Measurements from ENCODE around the gene CDKN2B.

DNA sequence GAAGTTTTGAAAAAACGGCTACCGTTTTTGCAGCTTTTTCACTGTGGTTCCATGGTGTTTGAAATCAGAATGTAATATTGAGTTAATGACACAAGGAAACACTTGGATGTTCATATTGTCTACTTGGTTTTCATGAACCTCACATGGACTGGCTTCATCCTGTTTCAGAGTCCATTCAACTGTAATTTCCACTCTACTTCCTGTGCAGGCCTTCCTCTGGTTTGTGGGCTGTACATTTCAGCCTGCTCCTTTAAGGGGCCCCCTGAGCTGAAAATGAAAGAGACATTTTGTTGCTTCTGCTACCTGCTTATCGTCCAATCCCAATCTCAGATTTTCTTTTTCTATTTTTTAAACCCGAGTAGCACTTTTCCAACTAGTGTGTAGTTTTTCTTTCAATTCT, 41.8 kb upstream of the CDKN2B start:
- no peak for TF ChIP-seq POLR2A (IDR thresholded peaks at IDR 0.05)
- no peak for TF ChIP-seq POLR2AphosphoS5 (IDR thresholded peaks at IDR 0.05)
- TF ChIP-seq, protein P1, sequence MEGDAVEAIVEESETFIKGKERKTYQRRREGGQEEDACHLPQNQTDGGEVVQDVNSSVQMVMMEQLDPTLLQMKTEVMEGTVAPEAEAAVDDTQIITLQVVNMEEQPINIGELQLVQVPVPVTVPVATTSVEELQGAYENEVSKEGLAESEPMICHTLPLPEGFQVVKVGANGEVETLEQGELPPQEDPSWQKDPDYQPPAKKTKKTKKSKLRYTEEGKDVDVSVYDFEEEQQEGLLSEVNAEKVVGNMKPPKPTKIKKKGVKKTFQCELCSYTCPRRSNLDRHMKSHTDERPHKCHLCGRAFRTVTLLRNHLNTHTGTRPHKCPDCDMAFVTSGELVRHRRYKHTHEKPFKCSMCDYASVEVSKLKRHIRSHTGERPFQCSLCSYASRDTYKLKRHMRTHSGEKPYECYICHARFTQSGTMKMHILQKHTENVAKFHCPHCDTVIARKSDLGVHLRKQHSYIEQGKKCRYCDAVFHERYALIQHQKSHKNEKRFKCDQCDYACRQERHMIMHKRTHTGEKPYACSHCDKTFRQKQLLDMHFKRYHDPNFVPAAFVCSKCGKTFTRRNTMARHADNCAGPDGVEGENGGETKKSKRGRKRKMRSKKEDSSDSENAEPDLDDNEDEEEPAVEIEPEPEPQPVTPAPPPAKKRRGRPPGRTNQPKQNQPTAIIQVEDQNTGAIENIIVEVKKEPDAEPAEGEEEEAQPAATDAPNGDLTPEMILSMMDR (IDR thresholded peaks at IDR 0.05), result no peak

All from breast epithelium (tissue), 3 donors.